CD4-positive, CD25-positive, alpha-beta regulatory T cell (primary cell): Measurements from ENCODE around the gene BMP2K. TPM values are rescaled to one million over a fixed set of nuclear protein-coding genes. Genes with fewer than 3 reads are reported as not detected.
"Not testable (repeated sequence)": the region's sequence is repeated elsewhere in the genome, so short reads cannot be mapped to it uniquely, and the experiment has no call there.

ENCODE experiments used
- ATAC-seq, 2 donors: fragments of 150-1000 bp; cut with Tn5 transposase; one replicate each; pipeline ENCODE4 v1.10.0; 2021; ENCODE audit warnings: low read depth in 2 of 2, moderate number of reproducible peaks in 2 of 2, moderate library complexity in 1 of 2
- DNase-seq, 3 donors: peaks; one replicate each; pipeline versions ENCODE4 v3.0.0 to v3.0.0-alpha.2; 2012 to 2022; ENCODE audit warnings: mixed read lengths in 1 of 3
- H3K27ac ChIP-seq: one replicate; pipeline ENCODE4 v1.7.0; 2013; ENCODE audit warnings: mild to moderate bottlenecking, low read length; ENCODE audit not compliant: insufficient read depth, poor library complexity, severe bottlenecking
- H3K27me3 ChIP-seq: one replicate; pipeline ENCODE4 v1.7.0; 2013; ENCODE audit warnings: low read length; ENCODE audit not compliant: control insufficient read depth, insufficient read depth
- H3K36me3 ChIP-seq: one replicate; pipeline ENCODE4 v1.7.0; 2013; ENCODE audit warnings: mild to moderate bottlenecking, low read length, moderate library complexity; ENCODE audit not compliant: control insufficient read depth, insufficient read depth
- H3K4me1 ChIP-seq: 2 replicates; pipeline ENCODE4 v1.7.0; 2013; ENCODE audit warnings: mild to moderate bottlenecking, low read length; ENCODE audit not compliant: insufficient read depth, control insufficient read depth, poor library complexity, severe bottlenecking
- H3K4me3 ChIP-seq: one replicate; pipeline ENCODE4 v1.7.0; 2013; ENCODE audit warnings: low read depth, mild to moderate bottlenecking, low read length, moderate library complexity
- H3K9me3 ChIP-seq, 2 experiments: 1 replicate in 1 of 2; 2 replicates in 1 of 2; pipeline ENCODE4 v1.7.0; 2013; ENCODE audit warnings: low read length in 2 of 2, mild to moderate bottlenecking in 1 of 2, moderate library complexity in 1 of 2; ENCODE audit not compliant: control insufficient read depth in 2 of 2
- H3K27ac Mint-ChIP-seq, 3 donors: one replicate each; pipeline ENCODE4 v1.8.0; 2020 to 2022; ENCODE audit warnings: mild to moderate bottlenecking in 3 of 3, mixed read lengths in 3 of 3, moderate library complexity in 2 of 3
- H3K27me3 Mint-ChIP-seq: one replicate; pipeline ENCODE4 v1.8.0; 2022; ENCODE audit warnings: mild to moderate bottlenecking, mixed read lengths
- H3K36me3 Mint-ChIP-seq: one replicate; pipeline ENCODE4 v1.8.0; 2020; ENCODE audit warnings: mixed read lengths
- H3K4me1 Mint-ChIP-seq, 4 donors: one replicate each; pipeline ENCODE4 v1.8.0; 2020 to 2022; ENCODE audit warnings: mixed read lengths in 4 of 4, mild to moderate bottlenecking in 1 of 4
- H3K4me3 Mint-ChIP-seq, 4 donors: one replicate each; pipeline ENCODE4 v1.8.0; 2020 to 2022; ENCODE audit warnings: mild to moderate bottlenecking in 4 of 4, mixed read lengths in 4 of 4, moderate library complexity in 3 of 4
- H3K9me3 Mint-ChIP-seq, 7 donors: one replicate each; pipeline ENCODE4 v1.8.0; 2020 to 2022; ENCODE audit warnings: mixed read lengths in 7 of 7, mild to moderate bottlenecking in 3 of 7, moderate library complexity in 2 of 7
- polyA plus RNA-seq, 4 donors: library from polyadenylated mRNA; unstranded; fragments of 300-500 nt; fragmentation: Illumina TruSeq; gene quantifications; one replicate each; pipeline ENCODE4 v1.2.3, GENCODE V29; 2021
- total RNA-seq: library from RNA; stranded (reverse); gene quantifications from one replicate; pipeline ENCODE4 v1.2.3, GENCODE V29; 2022

BMP2K gene
- total and polyA plus RNA-seq, 5 donors from 2014 or later = 1.2 to 7.8 (median 2.0) TPM

DNA sequence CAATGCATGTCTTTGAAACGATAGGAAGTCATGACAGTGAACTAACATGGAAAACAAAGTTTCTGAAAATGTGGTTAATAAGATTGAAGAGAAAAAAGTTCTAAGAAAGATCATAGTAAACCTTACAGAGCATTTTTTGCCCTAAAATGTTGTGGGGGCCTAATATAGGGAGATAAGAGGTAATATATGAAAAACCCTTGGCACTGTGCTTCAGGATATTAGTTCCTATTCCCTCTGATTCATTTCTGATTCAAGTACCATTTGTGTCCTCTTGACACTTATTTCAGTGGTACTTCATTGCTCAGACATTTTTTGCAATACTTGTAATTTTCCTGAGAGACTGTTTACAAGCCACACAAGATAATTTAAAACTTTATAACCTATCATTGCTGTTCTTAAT lies 128.0 kb downstream of the BMP2K start:
- no peaks in the 10 kb centered on the region for H3K4me1 ChIP-seq
- Mint-ChIP-seq H3K4me3 (no peak overlapping the region), H3K9me3 (no peaks in the 10 kb centered on the region), H3K27ac (no peak overlapping the region), H3K36me3 (peaks cover 6% of the 10 kb centered on the region), H3K27me3 (no peaks in the 10 kb centered on the region), H3K4me1 (no peaks in the 10 kb centered on the region)
- H3K4me3 ChIP-seq = no peak overlapping the region
- H3K9me3 ChIP-seq = no peaks in the 10 kb centered on the region
- H3K36me3 ChIP-seq = no peaks in the 10 kb centered on the region
- H3K27ac ChIP-seq = no peak overlapping the region
- H3K27me3 ChIP-seq = no peaks in the 10 kb centered on the region
- no peak for ATAC-seq
- DNase-seq = no peak

DNA sequence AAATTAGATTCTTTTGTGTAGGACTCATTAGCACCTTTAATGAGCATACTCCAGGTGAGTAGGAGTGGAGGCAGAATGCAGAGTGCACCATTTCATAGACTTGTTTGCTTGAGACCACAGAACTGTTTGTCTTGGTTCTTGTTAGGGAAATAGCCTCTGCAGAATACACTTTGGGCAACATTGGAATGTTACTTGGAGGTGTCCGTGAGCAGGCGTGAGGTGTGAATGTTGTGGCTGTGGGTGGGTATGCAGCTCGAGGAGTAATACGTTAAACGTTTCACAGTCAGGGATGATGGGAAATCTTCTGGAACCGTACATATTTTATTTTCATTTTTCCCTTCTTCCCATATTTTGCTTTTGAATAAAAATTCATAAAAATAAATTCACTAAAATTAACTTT lies 131.5 kb downstream of the BMP2K start:
- Histone ChIP-seq H3K9me3 (no peaks in the 10 kb centered on the region), H3K4me1 (no peaks in the 10 kb centered on the region), H3K27ac (no peak overlapping the region), H3K36me3 (peaks cover 9% of the 10 kb centered on the region), H3K4me3 (no peak overlapping the region), H3K27me3 (no peaks in the 10 kb centered on the region)
- Mint-ChIP-seq H3K27ac (no peak overlapping the region), H3K27me3 (no peaks in the 10 kb centered on the region), H3K9me3 (no peaks in the 10 kb centered on the region), H3K36me3 (peaks cover 20% of the 10 kb centered on the region), H3K4me3 (no peak overlapping the region), H3K4me1 (no peaks in the 10 kb centered on the region)
- DNase-seq (no peak), ATAC-seq (no peak)

DNA sequence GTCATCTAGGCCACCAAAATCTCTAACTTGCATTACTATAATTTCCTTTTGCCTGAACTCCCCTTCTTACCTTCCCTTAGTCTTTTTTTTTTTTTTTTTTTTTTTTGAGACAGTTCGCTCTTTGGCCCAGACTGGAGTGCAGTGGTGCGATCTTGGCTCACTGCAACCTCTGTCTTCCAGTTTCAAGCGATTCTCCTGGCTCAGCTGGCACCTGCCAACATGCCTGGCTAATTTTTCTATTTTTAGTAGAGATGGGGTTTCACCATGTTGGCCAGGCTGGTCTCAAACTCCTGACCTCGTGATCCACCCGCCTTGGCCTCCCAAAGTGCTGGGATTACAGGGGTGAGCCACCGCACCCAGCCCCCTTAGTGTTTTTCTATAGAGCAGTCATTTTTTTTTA lies 132.8 kb downstream of the BMP2K start:
- not testable (repeated sequence) for H3K4me1 Mint-ChIP-seq, H3K4me3 Mint-ChIP-seq, H3K27ac ChIP-seq, H3K27me3 Mint-ChIP-seq, H3K9me3 Mint-ChIP-seq, H3K36me3 ChIP-seq, H3K27me3 ChIP-seq, H3K9me3 ChIP-seq, H3K27ac Mint-ChIP-seq, H3K4me1 ChIP-seq, H3K4me3 ChIP-seq, DNase-seq, ATAC-seq
- H3K36me3 Mint-ChIP-seq = peaks cover 20% of the 10 kb centered on the region

DNA sequence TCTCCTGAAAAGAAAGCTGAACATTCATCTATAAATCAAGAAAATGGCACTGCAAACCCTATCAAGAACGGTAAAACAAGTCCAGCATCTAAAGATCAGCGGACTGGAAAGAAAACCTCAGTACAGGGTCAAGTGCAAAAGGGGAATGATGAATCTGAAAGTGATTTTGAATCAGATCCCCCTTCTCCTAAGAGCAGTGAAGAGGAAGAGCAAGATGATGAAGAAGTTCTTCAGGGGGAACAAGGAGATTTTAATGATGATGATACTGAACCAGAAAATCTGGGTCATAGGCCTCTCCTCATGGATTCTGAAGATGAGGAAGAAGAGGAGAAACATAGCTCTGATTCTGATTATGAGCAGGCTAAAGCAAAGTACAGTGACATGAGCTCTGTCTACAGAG lies 134.5 kb downstream of the BMP2K start:
- Histone ChIP-seq H3K9me3 (no peaks in the 10 kb centered on the region), H3K27me3 (no peaks in the 10 kb centered on the region), H3K4me3 (no peak overlapping the region), H3K4me1 (no peaks in the 10 kb centered on the region), H3K27ac (no peak overlapping the region), H3K36me3 (peaks cover 9% of the 10 kb centered on the region)
- Mint-ChIP-seq H3K27me3 (no peaks in the 10 kb centered on the region), H3K4me1 (no peaks in the 10 kb centered on the region), H3K4me3 (no peak overlapping the region), H3K36me3 (peaks cover 20% of the 10 kb centered on the region), H3K9me3 (no peaks in the 10 kb centered on the region), H3K27ac (no peak overlapping the region)
- no peak for ATAC-seq
- no peak for DNase-seq

DNA sequence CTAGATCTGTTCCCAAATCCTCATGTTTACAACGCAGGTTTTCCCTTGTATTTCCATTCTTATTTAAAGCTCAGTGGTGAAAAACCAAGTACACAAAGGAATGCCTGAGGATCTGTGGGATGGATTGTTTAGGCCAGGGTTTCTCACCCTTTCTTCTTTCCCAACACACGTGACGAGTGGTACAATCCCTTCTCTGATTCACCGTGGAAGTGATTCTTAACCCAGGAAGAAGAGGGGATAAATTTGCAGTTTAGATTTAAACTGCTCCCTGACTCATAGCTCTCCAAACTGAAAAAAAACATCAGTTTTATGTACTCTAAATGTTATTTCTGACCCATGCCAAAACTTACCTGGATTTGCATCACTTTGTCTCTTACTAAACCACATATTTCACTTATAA lies 146.1 kb downstream of the BMP2K start:
- ATAC-seq (no peak), DNase-seq (no peak)
- no peak overlapping the region for H3K27ac ChIP-seq
- Mint-ChIP-seq H3K27me3 (no peaks in the 10 kb centered on the region), H3K27ac (no peak overlapping the region), H3K36me3 (peaks cover 38% of the 10 kb centered on the region), H3K4me1 (peaks cover 0 to 16% (median 11%) of the 10 kb centered on the region in 4 donors), H3K4me3 (no peak overlapping the region), H3K9me3 (no peaks in the 10 kb centered on the region)
- H3K9me3 ChIP-seq = no peaks in the 10 kb centered on the region
- peaks cover 32% of the 10 kb centered on the region for H3K36me3 ChIP-seq
- no peak overlapping the region for H3K4me3 ChIP-seq
- H3K4me1 ChIP-seq = no peaks in the 10 kb centered on the region
- H3K27me3 ChIP-seq = no peaks in the 10 kb centered on the region

DNA sequence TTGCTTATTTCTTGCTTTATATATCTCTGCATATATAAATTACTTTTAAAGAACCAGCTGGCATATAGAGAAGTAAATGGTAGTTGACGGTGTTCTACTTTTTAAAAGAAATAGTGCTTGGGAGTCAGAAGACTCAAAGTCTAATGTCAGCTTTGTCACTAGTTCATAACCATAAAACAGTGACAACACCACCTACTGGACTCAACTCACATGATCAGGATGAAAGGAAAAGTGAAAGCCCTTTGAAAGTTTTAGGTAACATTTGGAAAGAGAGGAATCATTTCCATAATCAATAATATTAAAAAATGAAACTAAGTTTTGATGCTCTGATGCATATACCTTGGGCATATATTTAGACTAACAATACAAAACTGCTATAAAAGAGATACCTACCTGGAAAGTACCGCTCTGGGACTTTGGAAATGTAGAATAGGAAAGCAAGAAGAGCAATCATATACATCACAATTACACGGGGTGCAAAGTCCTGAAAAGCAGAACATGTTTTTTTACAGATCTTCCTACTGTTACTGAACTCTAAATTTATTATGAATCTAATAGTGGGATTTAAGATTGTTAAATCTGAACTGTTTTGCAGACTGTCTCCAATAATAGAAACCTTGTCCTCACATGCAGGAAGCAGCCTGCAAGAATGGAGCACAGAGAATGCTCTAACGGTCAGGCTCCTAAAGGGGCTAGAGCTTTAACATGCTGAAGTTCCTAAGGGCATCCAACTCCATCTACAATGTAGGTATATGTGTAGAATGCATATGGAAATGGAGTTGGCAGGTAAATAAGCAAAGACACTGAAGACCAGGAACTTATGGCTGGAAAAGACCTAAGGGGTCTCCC lies 147.5 kb downstream of the BMP2K start:
- no peaks in the 10 kb centered on the region for H3K9me3 Mint-ChIP-seq
- Histone ChIP-seq H3K27ac (no peak overlapping the region), H3K9me3 (no peaks in the 10 kb centered on the region), H3K27me3 (no peaks in the 10 kb centered on the region), H3K4me3 (no peak overlapping the region), H3K36me3 (peaks cover 34% of the 10 kb centered on the region), H3K4me1 (no peaks in the 10 kb centered on the region)
- peaks cover 41% of the 10 kb centered on the region for H3K36me3 Mint-ChIP-seq
- no peak for DNase-seq
- no peak overlapping the region for H3K4me3 Mint-ChIP-seq
- no peak for ATAC-seq
- no peaks in the 10 kb centered on the region for H3K27me3 Mint-ChIP-seq
- H3K27ac Mint-ChIP-seq = no peak overlapping the region
- H3K4me1 Mint-ChIP-seq = peaks cover 0 to 19% (median 14%) of the 10 kb centered on the region in 4 donors

DNA sequence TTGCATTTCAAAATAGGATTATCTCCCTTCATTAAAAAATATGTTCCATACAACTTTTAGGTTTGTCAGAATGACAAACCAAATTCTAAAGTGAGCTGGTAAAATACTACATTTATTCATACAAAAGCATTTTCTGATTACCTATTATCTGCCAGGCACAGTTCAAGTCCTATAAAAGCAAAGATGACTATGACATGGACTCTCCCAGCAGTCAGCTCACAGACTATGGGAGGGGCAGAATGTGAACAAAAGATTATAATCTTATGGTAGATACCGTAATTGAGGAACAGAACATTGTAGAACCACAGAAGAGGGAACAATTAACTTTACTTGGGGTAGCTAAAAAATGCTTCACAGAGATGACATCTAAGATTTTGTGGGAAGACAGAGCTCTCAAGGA lies 150.7 kb downstream of the BMP2K start:
- no peak overlapping the region for H3K4me3 Mint-ChIP-seq
- H3K27ac Mint-ChIP-seq = no peak overlapping the region
- Histone ChIP-seq H3K9me3 (no peaks in the 10 kb centered on the region), H3K4me1 (no peaks in the 10 kb centered on the region), H3K27ac (no peak overlapping the region), H3K36me3 (peaks cover 48% of the 10 kb centered on the region), H3K4me3 (no peak overlapping the region), H3K27me3 (no peaks in the 10 kb centered on the region)
- ATAC-seq (no peak), DNase-seq (no peak)
- peaks cover 51% of the 10 kb centered on the region for H3K36me3 Mint-ChIP-seq
- no peaks in the 10 kb centered on the region for H3K27me3 Mint-ChIP-seq
- H3K9me3 Mint-ChIP-seq = no peaks in the 10 kb centered on the region
- peaks cover 3 to 19% (median 13%) of the 10 kb centered on the region in 4 donors for H3K4me1 Mint-ChIP-seq

DNA sequence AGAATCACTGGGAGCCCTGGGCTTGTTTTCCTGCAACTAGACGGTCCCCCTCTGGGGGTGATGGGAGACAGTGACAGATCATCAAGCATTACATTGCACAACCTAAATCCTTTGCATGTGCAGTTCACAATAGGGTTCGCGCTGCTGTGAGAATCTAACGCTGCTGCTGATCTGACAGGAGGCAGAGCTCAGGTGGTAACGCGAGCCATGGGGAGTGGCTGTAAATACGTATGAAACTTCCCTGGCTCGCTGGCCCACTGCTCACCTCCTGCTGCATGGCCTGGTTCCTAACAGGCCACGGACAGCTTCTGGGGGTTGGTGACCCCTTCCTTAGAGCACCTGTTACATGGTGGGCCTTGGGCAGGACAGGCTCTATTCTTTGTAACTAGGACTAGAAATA lies 152.7 kb downstream of the BMP2K start:
- Histone ChIP-seq H3K36me3 (peaks cover 44% of the 10 kb centered on the region), H3K9me3 (no peaks in the 10 kb centered on the region), H3K27ac (no peak overlapping the region), H3K4me3 (no peak overlapping the region), H3K4me1 (no peaks in the 10 kb centered on the region), H3K27me3 (no peaks in the 10 kb centered on the region)
- Mint-ChIP-seq H3K4me3 (no peak overlapping the region), H3K27ac (peak overlapping the region in 1 of 3 donors; percentile 57), H3K36me3 (peaks cover 53% of the 10 kb centered on the region), H3K4me1 (peaks cover 8 to 18% (median 11%) of the 10 kb centered on the region in 4 donors), H3K9me3 (no peaks in the 10 kb centered on the region), H3K27me3 (no peaks in the 10 kb centered on the region)
- DNase-seq = no peak
- no peak for ATAC-seq
